ENCODE measurements around the gene NQO2. TPM values are rescaled to one million over a fixed set of nuclear protein-coding genes. Genes with fewer than 3 reads are reported as not detected.

NQO2 gene
- total and polyA plus RNA-seq, 2 donors (not counting 1 experiment from before 2014, with no cell fraction given), result 12.1 to 13.5 TPM

DNA sequence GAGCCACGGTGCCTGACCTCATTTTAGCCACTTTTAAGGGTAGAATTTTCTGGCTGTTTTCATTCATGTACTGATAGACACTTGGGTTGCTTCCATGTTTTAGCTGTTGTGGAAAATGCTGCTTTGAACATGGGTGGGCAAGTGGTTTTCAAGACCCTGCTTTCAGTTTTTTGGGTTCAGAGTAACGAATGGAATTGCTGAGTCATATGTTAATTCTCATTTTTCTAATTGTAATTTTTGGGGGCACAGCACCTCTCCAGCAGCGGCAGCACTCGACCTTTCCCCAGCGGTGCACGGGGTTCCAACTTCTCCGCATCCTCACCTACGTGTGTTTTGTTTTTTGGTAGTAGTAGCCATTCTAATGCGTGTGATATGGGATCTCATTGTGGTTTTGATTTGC is 5.4 kb downstream of the NQO2 start:
- no peak overlapping the region for H3K4me2 ChIP-seq (ENCODE audit: extremely low read depth, insufficient read depth, low read length)
- H3K9me3 ChIP-seq (ENCODE audit: control insufficient read depth, insufficient read depth, low read depth, low read length), result no peaks in the 10 kb centered on the region
- DNase-seq (ENCODE audit: low read depth in 2 of 2), result no peak
- H3K36me3 ChIP-seq (ENCODE audit: control insufficient read depth, insufficient read depth, low read length), result peaks cover 2% of the 10 kb centered on the region
- H2AFZ ChIP-seq (ENCODE audit: low read length), result no peak overlapping the region
- peaks cover 2% of the 10 kb centered on the region for H3K4me1 ChIP-seq (ENCODE audit: control insufficient read depth, extremely low read depth, insufficient read depth, low read length)
- no peak overlapping the region for H3K27ac ChIP-seq (ENCODE audit: insufficient read depth, low read length)
- H3K4me3 ChIP-seq (replicated peaks in 1 of 4; ENCODE audit: control extremely low read depth in 1 of 4, insufficient read depth in 1 of 4, low read depth in 3 of 4, low read length in 4 of 4), result no peak overlapping the region
- H3K9ac ChIP-seq (ENCODE audit: insufficient read depth, low read length), result no peak overlapping the region
- TF ChIP-seq CTCF (conservative IDR thresholded peaks at IDR 0.05 in 1 of 2, IDR thresholded peaks at IDR 0.05 in 1 of 2; ENCODE audit: low read depth in 1 of 2, low read length in 2 of 2), result no peak
- no peak for TF ChIP-seq EZH2 (IDR thresholded peaks at IDR 0.05; ENCODE audit: low read length, missing control alignments)
- H3K27me3 ChIP-seq (ENCODE audit: control insufficient read depth, insufficient read depth, low read length), result no peaks in the 10 kb centered on the region
- H4K20me1 ChIP-seq (ENCODE audit: control insufficient read depth, extremely low read depth, insufficient read depth, low read length), result no peaks in the 10 kb centered on the region
- H3K79me2 ChIP-seq (ENCODE audit: control insufficient read depth, insufficient read depth, low read length), result no peaks in the 10 kb centered on the region

DNA sequence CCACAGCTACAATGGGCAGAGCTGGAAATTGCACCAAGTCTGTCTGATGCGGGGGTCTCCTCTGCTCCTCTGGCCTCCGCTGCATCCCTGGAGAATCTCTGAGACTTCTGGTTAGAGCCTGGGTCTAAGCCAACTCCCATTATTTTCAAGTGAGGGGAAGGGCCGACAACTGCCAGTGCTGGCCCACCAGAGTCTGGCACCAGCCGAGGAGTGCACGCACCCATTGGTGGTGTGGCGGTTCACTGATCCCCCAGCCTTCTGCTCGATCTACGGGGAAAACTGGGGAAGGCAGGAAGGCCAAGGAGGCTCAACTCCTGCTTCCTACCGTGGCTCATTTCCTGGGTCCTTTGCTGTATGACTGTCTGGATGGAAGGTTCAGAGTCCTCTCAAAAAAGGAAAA is 6.2 kb downstream of the NQO2 start:
- H4K20me1 ChIP-seq (ENCODE audit: control insufficient read depth, extremely low read depth, insufficient read depth, low read length), result no peaks in the 10 kb centered on the region
- no peaks in the 10 kb centered on the region for H3K79me2 ChIP-seq (ENCODE audit: control insufficient read depth, insufficient read depth, low read length)
- H3K27ac ChIP-seq (ENCODE audit: insufficient read depth, low read length), result no peak overlapping the region
- TF ChIP-seq CTCF (conservative IDR thresholded peaks at IDR 0.05 in 1 of 2, IDR thresholded peaks at IDR 0.05 in 1 of 2; ENCODE audit: low read depth in 1 of 2, low read length in 2 of 2) (no peak), EZH2 (IDR thresholded peaks at IDR 0.05; ENCODE audit: low read length, missing control alignments) (no peak)
- peaks cover 2% of the 10 kb centered on the region for H3K4me1 ChIP-seq (ENCODE audit: control insufficient read depth, extremely low read depth, insufficient read depth, low read length)
- H3K36me3 ChIP-seq (ENCODE audit: control insufficient read depth, insufficient read depth, low read length), result peaks cover 2% of the 10 kb centered on the region
- no peak overlapping the region for H3K4me3 ChIP-seq (replicated peaks in 1 of 4; ENCODE audit: control extremely low read depth in 1 of 4, insufficient read depth in 1 of 4, low read depth in 3 of 4, low read length in 4 of 4)
- DNase-seq (ENCODE audit: low read depth in 2 of 2), result no peak
- H2AFZ ChIP-seq (ENCODE audit: low read length), result no peak overlapping the region
- H3K9ac ChIP-seq (ENCODE audit: insufficient read depth, low read length), result no peak overlapping the region
- no peak overlapping the region for H3K4me2 ChIP-seq (ENCODE audit: extremely low read depth, insufficient read depth, low read length)
- no peaks in the 10 kb centered on the region for H3K27me3 ChIP-seq (ENCODE audit: control insufficient read depth, insufficient read depth, low read length)
- H3K9me3 ChIP-seq (ENCODE audit: control insufficient read depth, insufficient read depth, low read depth, low read length), result no peaks in the 10 kb centered on the region

- no peak for DNase-seq (ENCODE audit: low read depth in 2 of 2)
- no peaks in the 10 kb centered on the region for H3K9me3 ChIP-seq (ENCODE audit: control insufficient read depth, insufficient read depth, low read depth, low read length)
- no peaks in the 10 kb centered on the region for H3K27me3 ChIP-seq (ENCODE audit: control insufficient read depth, insufficient read depth, low read length)
- H4K20me1 ChIP-seq (ENCODE audit: control insufficient read depth, extremely low read depth, insufficient read depth, low read length), result no peaks in the 10 kb centered on the region
- H3K4me1 ChIP-seq (ENCODE audit: control insufficient read depth, extremely low read depth, insufficient read depth, low read length), result peaks cover 2% of the 10 kb centered on the region
- H3K27ac ChIP-seq (ENCODE audit: insufficient read depth, low read length), result no peak overlapping the region
- H3K79me2 ChIP-seq (ENCODE audit: control insufficient read depth, insufficient read depth, low read length), result no peaks in the 10 kb centered on the region
- H3K4me3 ChIP-seq (replicated peaks in 1 of 4; ENCODE audit: control extremely low read depth in 1 of 4, insufficient read depth in 1 of 4, low read depth in 3 of 4, low read length in 4 of 4), result no peak overlapping the region
- no peak overlapping the region for H3K9ac ChIP-seq (ENCODE audit: insufficient read depth, low read length)
- no peak for TF ChIP-seq CTCF (conservative IDR thresholded peaks at IDR 0.05 in 1 of 2, IDR thresholded peaks at IDR 0.05 in 1 of 2; ENCODE audit: low read depth in 1 of 2, low read length in 2 of 2)
- no peak for TF ChIP-seq EZH2 (IDR thresholded peaks at IDR 0.05; ENCODE audit: low read length, missing control alignments)
- no peak overlapping the region for H2AFZ ChIP-seq (ENCODE audit: low read length)
- H3K4me2 ChIP-seq (ENCODE audit: extremely low read depth, insufficient read depth, low read length), result no peak overlapping the region
- H3K36me3 ChIP-seq (ENCODE audit: control insufficient read depth, insufficient read depth, low read length), result peaks cover 2% of the 10 kb centered on the region
Measured at GRCh38 chr6:3006476-3006875, 6.8 kb downstream of the NQO2 start.

Measured in fibroblast of lung (primary cell).